WTC11 (cell line): ENCODE measurements around the gene CTSO. TPM values are rescaled to one million over a fixed set of nuclear protein-coding genes. Genes with fewer than 3 reads are reported as not detected.

Experiments used
- ATAC-seq: fragments of 200-7000 bp; cut with Tn5 transposase; 2 replicates; pipeline ENCODE4 v1.10.0; 2021; ENCODE audit warnings: mild to moderate bottlenecking, moderate library complexity
- CTCF ChIA-PET: fragments of 300-600 bp; sonication (Branson Sonifier 250); formaldehyde crosslinking; loops from one replicate; lab custom pipeline; 2021; ENCODE audit warnings: antibody characterized with exemption; lab: Charles Lee
- POLR2A ChIA-PET: fragments of 350-600 bp; sonication (Branson Sonifier 250); formaldehyde crosslinking; loops from one replicate; lab custom pipeline; 2021; ENCODE audit warnings: antibody characterized with exemption; lab: Charles Lee
- DNase-seq: peaks from one replicate; pipeline ENCODE4 v3.0.0; 2021; ENCODE audit warnings: low spot score
- H3K27ac Mint-ChIP-seq: 2 replicates; pipeline ENCODE4 v1.8.0; 2021; ENCODE audit warnings: mixed read lengths
- H3K27me3 Mint-ChIP-seq: 2 replicates; pipeline ENCODE4 v1.8.0; 2021; ENCODE audit warnings: low read depth, mild to moderate bottlenecking, moderate library complexity, mixed read lengths
- H3K36me3 Mint-ChIP-seq: 2 replicates; pipeline ENCODE4 v1.8.0; 2021; ENCODE audit warnings: mixed read lengths
- H3K4me1 Mint-ChIP-seq: 2 replicates; pipeline ENCODE4 v1.8.0; 2022; ENCODE audit warnings: mixed read lengths
- H3K4me3 Mint-ChIP-seq: 2 replicates; pipeline ENCODE4 v1.8.0; 2021; ENCODE audit warnings: mild to moderate bottlenecking, moderate library complexity, mixed read lengths
- H3K9me3 Mint-ChIP-seq: 2 replicates; pipeline ENCODE4 v1.8.0; 2021; ENCODE audit warnings: mixed read lengths
- CREB1 ChIP-seq: sonication (generic); formaldehyde crosslinking; IDR thresholded peaks from 2 replicates; pipeline ENCODE4 v1.8.0; 2023; ENCODE audit warnings: mild to moderate bottlenecking, missing genetic modification reagents
- JAZF1 ChIP-seq: fragments of 250-450 bp; sonication (Bioruptor Pico); IDR thresholded peaks from 2 replicates; pipeline ENCODE4 v1.9.0; 2021; ENCODE audit warnings: moderate library complexity, mild to moderate bottlenecking, inconsistent platforms
- KAT7 ChIP-seq: sonication (generic); formaldehyde crosslinking; IDR thresholded peaks from 2 replicates; pipeline ENCODE4 v1.8.1; 2023; ENCODE audit warnings: missing genetic modification reagents, mild to moderate bottlenecking, borderline replicate concordance
- NFE2L1 ChIP-seq: sonication (generic); formaldehyde crosslinking; IDR thresholded peaks from 2 replicates; pipeline ENCODE4 v1.8.1; 2023; ENCODE audit warnings: missing genetic modification reagents
- NR1H2 ChIP-seq: sonication (generic); formaldehyde crosslinking; IDR thresholded peaks from 2 replicates; pipeline ENCODE4 v1.9.0; 2021; ENCODE audit warnings: mild to moderate bottlenecking, moderate library complexity, missing genetic modification reagents
- NR3C1 ChIP-seq: sonication (generic); formaldehyde crosslinking; conservative IDR thresholded peaks from 2 replicates; pipeline ENCODE4 v1.8.1; 2023; ENCODE audit warnings: low read depth, mild to moderate bottlenecking, missing genetic modification reagents
- RELA ChIP-seq: sonication (generic); formaldehyde crosslinking; IDR thresholded peaks from 2 replicates; pipeline ENCODE4 v1.8.1; 2022; ENCODE audit warnings: missing genetic modification reagents, mild to moderate bottlenecking, borderline replicate concordance
- SMAD3 ChIP-seq: sonication (generic); formaldehyde crosslinking; IDR thresholded peaks from 2 replicates; pipeline ENCODE4 v1.8.0; 2022; ENCODE audit warnings: missing genetic modification reagents, mild to moderate bottlenecking, borderline replicate concordance
- ZNF232 ChIP-seq: sonication (generic); formaldehyde crosslinking; IDR thresholded peaks from 2 replicates; pipeline ENCODE4 v1.8.0; 2022; ENCODE audit warnings: mild to moderate bottlenecking, missing genetic modification reagents
- ZNF263 ChIP-seq: sonication (generic); formaldehyde crosslinking; IDR thresholded peaks from 2 replicates; pipeline ENCODE4 v1.8.1; 2022; ENCODE audit warnings: low read depth, mild to moderate bottlenecking, moderate library complexity, missing genetic modification reagents
- total RNA-seq: library from RNA; stranded (reverse); gene quantifications from 3 replicates; pipeline ENCODE4 v1.2.3, GENCODE V29; 2021
- TF ChIP-seq, protein P1 (sequence below): sonication (generic); formaldehyde crosslinking; conservative IDR thresholded peaks from 2 replicates; pipeline ENCODE4 v1.8.1; 2023; ENCODE audit warnings: mild to moderate bottlenecking, low read depth, missing genetic modification reagents, moderate library complexity
- TF ChIP-seq, protein P2 (sequence below): sonication (generic); formaldehyde crosslinking; IDR thresholded peaks from 2 replicates; pipeline ENCODE4 v1.8.1; 2022; ENCODE audit warnings: mild to moderate bottlenecking, missing genetic modification reagents, moderate library complexity, borderline replicate concordance
- TF ChIP-seq, protein P3 (sequence below): fragments of 250-450 bp; sonication (Bioruptor Pico); IDR thresholded peaks from 2 replicates; pipeline ENCODE4 v1.9.0; 2021; ENCODE audit warnings: mild to moderate bottlenecking
- TF ChIP-seq, protein P4 (sequence below): sonication (generic); formaldehyde crosslinking; IDR thresholded peaks from 2 replicates; pipeline ENCODE4 v1.8.0; 2022; ENCODE audit warnings: mild to moderate bottlenecking, missing genetic modification reagents
- TF ChIP-seq, protein P5 (sequence below): sonication (generic); formaldehyde crosslinking; IDR thresholded peaks from 2 replicates; pipeline ENCODE4 v1.8.1; 2023; ENCODE audit warnings: mild to moderate bottlenecking, missing genetic modification reagents, borderline replicate concordance
- TF ChIP-seq, protein P6 (sequence below): sonication (generic); formaldehyde crosslinking; IDR thresholded peaks from 2 replicates; pipeline ENCODE4 v1.8.1; 2022; ENCODE audit warnings: mild to moderate bottlenecking, moderate library complexity, missing genetic modification reagents
- TF ChIP-seq, protein P7 (sequence below): fragments of 250-450 bp; sonication (Bioruptor Pico); conservative IDR thresholded peaks from 2 replicates; pipeline ENCODE4 v1.9.0; 2021; ENCODE audit warnings: mild to moderate bottlenecking

Gene CTSO
- total RNA-seq, 1 experiment from 2014 or later: 1.2 TPM

DNA sequence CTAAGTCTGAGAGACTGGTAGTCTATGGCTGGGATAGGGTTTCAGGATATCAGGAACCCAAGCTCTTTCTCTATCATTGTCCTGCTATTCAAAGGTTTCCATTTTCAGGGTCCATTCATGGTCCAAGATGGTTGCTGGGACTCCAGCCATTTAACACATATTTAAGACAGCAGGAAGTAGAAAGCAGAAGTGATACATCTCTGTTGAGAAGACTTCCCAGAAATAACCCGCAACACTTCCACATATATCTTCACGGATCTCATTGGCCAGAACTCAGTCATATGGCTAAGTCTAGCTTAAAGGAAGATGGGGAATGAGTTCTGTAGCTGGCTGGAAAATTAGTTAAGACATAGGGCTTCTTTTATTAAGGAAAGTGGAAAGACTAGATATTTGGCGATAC, 23.8 kb downstream of the CTSO start:
- ATAC-seq (no peak), DNase-seq (no peak)
- no peaks in the 10 kb centered on the region for H3K4me1 Mint-ChIP-seq
- peaks cover 36% of the 10 kb centered on the region for H3K36me3 Mint-ChIP-seq
- TF ChIP-seq NR1H2 (CRISPR knock-in tag) (no peak), NFE2L1 (CRISPR knock-in tag) (no peak)
- TF ChIP-seq, protein P1, sequence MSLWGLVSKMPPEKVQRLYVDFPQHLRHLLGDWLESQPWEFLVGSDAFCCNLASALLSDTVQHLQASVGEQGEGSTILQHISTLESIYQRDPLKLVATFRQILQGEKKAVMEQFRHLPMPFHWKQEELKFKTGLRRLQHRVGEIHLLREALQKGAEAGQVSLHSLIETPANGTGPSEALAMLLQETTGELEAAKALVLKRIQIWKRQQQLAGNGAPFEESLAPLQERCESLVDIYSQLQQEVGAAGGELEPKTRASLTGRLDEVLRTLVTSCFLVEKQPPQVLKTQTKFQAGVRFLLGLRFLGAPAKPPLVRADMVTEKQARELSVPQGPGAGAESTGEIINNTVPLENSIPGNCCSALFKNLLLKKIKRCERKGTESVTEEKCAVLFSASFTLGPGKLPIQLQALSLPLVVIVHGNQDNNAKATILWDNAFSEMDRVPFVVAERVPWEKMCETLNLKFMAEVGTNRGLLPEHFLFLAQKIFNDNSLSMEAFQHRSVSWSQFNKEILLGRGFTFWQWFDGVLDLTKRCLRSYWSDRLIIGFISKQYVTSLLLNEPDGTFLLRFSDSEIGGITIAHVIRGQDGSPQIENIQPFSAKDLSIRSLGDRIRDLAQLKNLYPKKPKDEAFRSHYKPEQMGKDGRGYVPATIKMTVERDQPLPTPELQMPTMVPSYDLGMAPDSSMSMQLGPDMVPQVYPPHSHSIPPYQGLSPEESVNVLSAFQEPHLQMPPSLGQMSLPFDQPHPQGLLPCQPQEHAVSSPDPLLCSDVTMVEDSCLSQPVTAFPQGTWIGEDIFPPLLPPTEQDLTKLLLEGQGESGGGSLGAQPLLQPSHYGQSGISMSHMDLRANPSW: no peak
- H3K27ac Mint-ChIP-seq: no peak overlapping the region
- H3K9me3 Mint-ChIP-seq: peaks cover 54% of the 10 kb centered on the region
- H3K4me3 Mint-ChIP-seq: no peak overlapping the region
- POLR2A ChIA-PET: no interaction called here
- CTCF ChIA-PET: no interaction called here
- no peaks in the 10 kb centered on the region for H3K27me3 Mint-ChIP-seq

DNA sequence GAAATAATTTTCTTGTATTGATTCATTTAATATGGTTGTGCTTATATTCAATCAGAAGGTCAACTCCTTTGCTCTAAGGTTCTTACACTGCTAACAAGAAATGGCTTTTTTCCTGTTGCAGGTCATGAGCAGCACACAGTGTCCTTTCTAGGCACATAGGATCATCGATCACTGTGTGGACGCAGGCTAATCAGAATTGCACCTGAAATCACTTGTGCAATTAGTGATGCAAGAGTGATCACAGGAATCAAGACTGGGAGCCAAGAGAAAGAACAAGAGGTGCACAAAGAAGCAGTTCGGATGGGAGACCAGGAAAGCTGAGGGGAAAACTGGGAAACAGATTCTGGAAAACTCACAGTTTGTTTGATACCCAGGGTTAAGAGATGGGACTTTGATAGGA, 29.0 kb downstream of the CTSO start:
- ChIA-PET CTCF (no interaction called here), POLR2A (no interaction called here)
- DNase-seq (no peak), ATAC-seq (no peak)
- Mint-ChIP-seq H3K36me3 (peaks cover 15% of the 10 kb centered on the region), H3K4me3 (no peak overlapping the region), H3K9me3 (peaks cover 26% of the 10 kb centered on the region), H3K4me1 (no peaks in the 10 kb centered on the region), H3K27me3 (no peaks in the 10 kb centered on the region), H3K27ac (no peak overlapping the region)
- TF ChIP-seq, protein P2, sequence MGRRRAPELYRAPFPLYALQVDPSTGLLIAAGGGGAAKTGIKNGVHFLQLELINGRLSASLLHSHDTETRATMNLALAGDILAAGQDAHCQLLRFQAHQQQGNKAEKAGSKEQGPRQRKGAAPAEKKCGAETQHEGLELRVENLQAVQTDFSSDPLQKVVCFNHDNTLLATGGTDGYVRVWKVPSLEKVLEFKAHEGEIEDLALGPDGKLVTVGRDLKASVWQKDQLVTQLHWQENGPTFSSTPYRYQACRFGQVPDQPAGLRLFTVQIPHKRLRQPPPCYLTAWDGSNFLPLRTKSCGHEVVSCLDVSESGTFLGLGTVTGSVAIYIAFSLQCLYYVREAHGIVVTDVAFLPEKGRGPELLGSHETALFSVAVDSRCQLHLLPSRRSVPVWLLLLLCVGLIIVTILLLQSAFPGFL (CRISPR knock-in tag): no peak
- no peak for TF ChIP-seq KAT7 (CRISPR knock-in tag)
- no peak for TF ChIP-seq SMAD3 (CRISPR knock-in tag)
- no peak for TF ChIP-seq RELA (CRISPR knock-in tag)
- TF ChIP-seq ZNF232: no peak
- TF ChIP-seq, protein P3, sequence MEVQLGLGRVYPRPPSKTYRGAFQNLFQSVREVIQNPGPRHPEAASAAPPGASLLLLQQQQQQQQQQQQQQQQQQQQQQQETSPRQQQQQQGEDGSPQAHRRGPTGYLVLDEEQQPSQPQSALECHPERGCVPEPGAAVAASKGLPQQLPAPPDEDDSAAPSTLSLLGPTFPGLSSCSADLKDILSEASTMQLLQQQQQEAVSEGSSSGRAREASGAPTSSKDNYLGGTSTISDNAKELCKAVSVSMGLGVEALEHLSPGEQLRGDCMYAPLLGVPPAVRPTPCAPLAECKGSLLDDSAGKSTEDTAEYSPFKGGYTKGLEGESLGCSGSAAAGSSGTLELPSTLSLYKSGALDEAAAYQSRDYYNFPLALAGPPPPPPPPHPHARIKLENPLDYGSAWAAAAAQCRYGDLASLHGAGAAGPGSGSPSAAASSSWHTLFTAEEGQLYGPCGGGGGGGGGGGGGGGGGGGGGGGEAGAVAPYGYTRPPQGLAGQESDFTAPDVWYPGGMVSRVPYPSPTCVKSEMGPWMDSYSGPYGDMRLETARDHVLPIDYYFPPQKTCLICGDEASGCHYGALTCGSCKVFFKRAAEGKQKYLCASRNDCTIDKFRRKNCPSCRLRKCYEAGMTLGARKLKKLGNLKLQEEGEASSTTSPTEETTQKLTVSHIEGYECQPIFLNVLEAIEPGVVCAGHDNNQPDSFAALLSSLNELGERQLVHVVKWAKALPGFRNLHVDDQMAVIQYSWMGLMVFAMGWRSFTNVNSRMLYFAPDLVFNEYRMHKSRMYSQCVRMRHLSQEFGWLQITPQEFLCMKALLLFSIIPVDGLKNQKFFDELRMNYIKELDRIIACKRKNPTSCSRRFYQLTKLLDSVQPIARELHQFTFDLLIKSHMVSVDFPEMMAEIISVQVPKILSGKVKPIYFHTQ (CRISPR knock-in tag): no peak
- TF ChIP-seq, protein P4, sequence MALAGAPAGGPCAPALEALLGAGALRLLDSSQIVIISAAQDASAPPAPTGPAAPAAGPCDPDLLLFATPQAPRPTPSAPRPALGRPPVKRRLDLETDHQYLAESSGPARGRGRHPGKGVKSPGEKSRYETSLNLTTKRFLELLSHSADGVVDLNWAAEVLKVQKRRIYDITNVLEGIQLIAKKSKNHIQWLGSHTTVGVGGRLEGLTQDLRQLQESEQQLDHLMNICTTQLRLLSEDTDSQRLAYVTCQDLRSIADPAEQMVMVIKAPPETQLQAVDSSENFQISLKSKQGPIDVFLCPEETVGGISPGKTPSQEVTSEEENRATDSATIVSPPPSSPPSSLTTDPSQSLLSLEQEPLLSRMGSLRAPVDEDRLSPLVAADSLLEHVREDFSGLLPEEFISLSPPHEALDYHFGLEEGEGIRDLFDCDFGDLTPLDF (CRISPR knock-in tag): no peak
- TF ChIP-seq, protein P5, sequence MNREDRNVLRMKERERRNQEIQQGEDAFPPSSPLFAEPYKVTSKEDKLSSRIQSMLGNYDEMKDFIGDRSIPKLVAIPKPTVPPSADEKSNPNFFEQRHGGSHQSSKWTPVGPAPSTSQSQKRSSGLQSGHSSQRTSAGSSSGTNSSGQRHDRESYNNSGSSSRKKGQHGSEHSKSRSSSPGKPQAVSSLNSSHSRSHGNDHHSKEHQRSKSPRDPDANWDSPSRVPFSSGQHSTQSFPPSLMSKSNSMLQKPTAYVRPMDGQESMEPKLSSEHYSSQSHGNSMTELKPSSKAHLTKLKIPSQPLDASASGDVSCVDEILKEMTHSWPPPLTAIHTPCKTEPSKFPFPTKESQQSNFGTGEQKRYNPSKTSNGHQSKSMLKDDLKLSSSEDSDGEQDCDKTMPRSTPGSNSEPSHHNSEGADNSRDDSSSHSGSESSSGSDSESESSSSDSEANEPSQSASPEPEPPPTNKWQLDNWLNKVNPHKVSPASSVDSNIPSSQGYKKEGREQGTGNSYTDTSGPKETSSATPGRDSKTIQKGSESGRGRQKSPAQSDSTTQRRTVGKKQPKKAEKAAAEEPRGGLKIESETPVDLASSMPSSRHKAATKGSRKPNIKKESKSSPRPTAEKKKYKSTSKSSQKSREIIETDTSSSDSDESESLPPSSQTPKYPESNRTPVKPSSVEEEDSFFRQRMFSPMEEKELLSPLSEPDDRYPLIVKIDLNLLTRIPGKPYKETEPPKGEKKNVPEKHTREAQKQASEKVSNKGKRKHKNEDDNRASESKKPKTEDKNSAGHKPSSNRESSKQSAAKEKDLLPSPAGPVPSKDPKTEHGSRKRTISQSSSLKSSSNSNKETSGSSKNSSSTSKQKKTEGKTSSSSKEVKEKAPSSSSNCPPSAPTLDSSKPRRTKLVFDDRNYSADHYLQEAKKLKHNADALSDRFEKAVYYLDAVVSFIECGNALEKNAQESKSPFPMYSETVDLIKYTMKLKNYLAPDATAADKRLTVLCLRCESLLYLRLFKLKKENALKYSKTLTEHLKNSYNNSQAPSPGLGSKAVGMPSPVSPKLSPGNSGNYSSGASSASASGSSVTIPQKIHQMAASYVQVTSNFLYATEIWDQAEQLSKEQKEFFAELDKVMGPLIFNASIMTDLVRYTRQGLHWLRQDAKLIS (CRISPR knock-in tag): no peak
- no peak for TF ChIP-seq CREB1 (CRISPR knock-in tag)
- TF ChIP-seq, protein P6, sequence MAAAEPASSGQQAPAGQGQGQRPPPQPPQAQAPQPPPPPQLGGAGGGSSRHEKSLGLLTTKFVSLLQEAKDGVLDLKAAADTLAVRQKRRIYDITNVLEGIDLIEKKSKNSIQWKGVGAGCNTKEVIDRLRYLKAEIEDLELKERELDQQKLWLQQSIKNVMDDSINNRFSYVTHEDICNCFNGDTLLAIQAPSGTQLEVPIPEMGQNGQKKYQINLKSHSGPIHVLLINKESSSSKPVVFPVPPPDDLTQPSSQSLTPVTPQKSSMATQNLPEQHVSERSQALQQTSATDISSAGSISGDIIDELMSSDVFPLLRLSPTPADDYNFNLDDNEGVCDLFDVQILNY (CRISPR knock-in tag): no peak
- TF ChIP-seq ZNF263 (CRISPR knock-in tag): no peak
- TF ChIP-seq, protein P7, sequence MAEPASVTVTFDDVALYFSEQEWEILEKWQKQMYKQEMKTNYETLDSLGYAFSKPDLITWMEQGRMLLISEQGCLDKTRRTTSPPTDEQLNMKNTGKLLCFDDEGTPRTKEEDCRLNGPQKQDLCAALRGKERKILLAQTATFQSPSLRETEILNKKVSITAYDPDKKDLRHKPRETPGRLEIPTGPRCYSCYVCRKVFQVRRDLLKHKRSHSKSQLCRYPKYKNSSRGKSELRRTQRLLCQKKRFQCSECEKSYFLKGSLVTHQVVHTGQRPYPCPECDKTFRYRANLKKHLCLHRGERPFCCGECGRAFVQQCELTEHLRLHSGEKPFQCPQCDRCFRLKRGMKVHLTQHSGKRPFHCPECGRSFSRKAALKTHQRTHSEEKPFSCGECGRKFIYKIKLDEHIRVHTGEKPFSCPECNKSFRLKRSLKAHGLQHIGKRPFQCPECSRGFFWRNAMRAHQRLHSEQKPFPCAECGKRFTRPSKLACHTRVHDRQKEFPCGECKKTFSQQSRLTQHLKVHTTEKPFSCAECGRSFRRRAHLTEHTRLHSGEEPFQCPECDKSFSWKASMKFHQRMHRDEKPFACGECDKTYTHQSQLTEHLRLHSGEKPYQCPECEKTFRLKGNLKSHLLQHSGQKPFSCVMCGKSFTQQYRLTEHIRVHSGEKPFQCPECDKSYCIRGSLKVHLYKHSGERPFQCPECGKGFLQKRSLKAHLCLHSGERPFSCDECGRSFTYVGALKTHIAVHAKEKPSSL: no peak
- TF ChIP-seq JAZF1: no peak
- TF ChIP-seq NR3C1 (CRISPR knock-in tag): no peak
- TF ChIP-seq, protein P1: no peak
